Astrocyte (in vitro differentiated cells and primary cell): ENCODE measurements around the gene BORCS5.

Experiments
- CTCF ChIP-seq: IDR thresholded peaks from 2 replicates; pipeline ENCODE4 v1.5.1; 2011; ENCODE audit warnings: low read depth, mild to moderate bottlenecking, inconsistent platforms, low read length, moderate library complexity; ENCODE audit not compliant: insufficient read depth
- EZH2 ChIP-seq: IDR thresholded peaks from 2 replicates; pipeline ENCODE4 v1.6.1; 2012; ENCODE audit warnings: mild to moderate bottlenecking, low read length, inconsistent platforms; ENCODE audit not compliant: insufficient read depth

- TF ChIP-seq CTCF: no peak
- no peak for TF ChIP-seq EZH2
Observed at GRCh38 chr12:12518464-12518845, 161.6 kb downstream of the BORCS5 start.
